IMR-90 (cell line): ENCODE results near the gene FOXC2. TPM values are rescaled to one million over a fixed set of nuclear protein-coding genes. Genes with fewer than 3 reads are reported as not detected.

ENCODE experiments used
- ATAC-seq: fragments of 200-7000 bp; cut with Tn5 transposase; 2 replicates; pipeline ENCODE4 v1.9.1; 2020; ENCODE audit warnings: low read depth, mild to moderate bottlenecking, moderate library complexity
- BruUV-seq: library from RNA; stranded (reverse); fragments of 400-500 nt; replicated peaks from 2 replicates; lab custom pipeline; 2021; lab: Mats Ljungman, UMichigan
- CTCF ChIA-PET: fragments of 300-600 bp; formaldehyde crosslinking; extraction: SDS; loops from one replicate; lab custom pipeline; 2021; ENCODE audit warnings: antibody characterized with exemption; lab: Yijun Ruan, JAX
- POLR2A ChIA-PET: fragments of 300-600 bp; sonication (Branson Sonifier 250); formaldehyde crosslinking; loops from one replicate; lab custom pipeline; 2022; ENCODE audit warnings: antibody characterized with exemption; ENCODE audit not compliant: unreplicated experiment; lab: Charles Lee
- DNase-seq: peaks from one replicate; pipeline ENCODE4 v3.0.0; 2013
- H2AFZ ChIP-seq: replicated peaks from 2 replicates; pipeline ENCODE3; 2013; ENCODE audit warnings: low read length, mild to moderate bottlenecking; ENCODE audit not compliant: poor library complexity
- H2AK5ac ChIP-seq: 2 replicates; pipeline ENCODE4 v1.6.1; 2013; ENCODE audit warnings: low read depth, low read length, inconsistent platforms
- H2AK9ac ChIP-seq: replicated peaks from 2 replicates; pipeline ENCODE3; 2013; ENCODE audit warnings: mild to moderate bottlenecking, low read depth, low read length, moderate library complexity; ENCODE audit not compliant: poor library complexity
- H2BK120ac ChIP-seq: 2 replicates; pipeline ENCODE4 v1.6.1; 2013; ENCODE audit warnings: low read depth, low read length, inconsistent platforms
- H2BK15ac ChIP-seq: 3 replicates; pipeline ENCODE4 v1.6.1; 2013; ENCODE audit warnings: low read depth, low read length, inconsistent platforms
- H2BK20ac ChIP-seq: 2 replicates; pipeline ENCODE4 v1.6.1; 2013; ENCODE audit warnings: low read depth, mild to moderate bottlenecking, inconsistent platforms, low read length, moderate library complexity
- H2BK5ac ChIP-seq: 2 replicates; pipeline ENCODE4 v1.6.1; 2013; ENCODE audit warnings: mild to moderate bottlenecking, low read depth, low read length, inconsistent platforms; ENCODE audit not compliant: poor library complexity, severe bottlenecking
- H3K14ac ChIP-seq: replicated peaks from 2 replicates; pipeline ENCODE4 v1.6.1; 2013; ENCODE audit warnings: low read depth, low read length, inconsistent platforms
- H3K18ac ChIP-seq: 2 replicates; pipeline ENCODE4 v1.6.1; 2013; ENCODE audit warnings: low read depth, low read length, control low read depth
- H3K23ac ChIP-seq: 2 replicates; pipeline ENCODE4 v1.6.1; 2013; ENCODE audit warnings: low read depth, low read length, inconsistent platforms
- H3K27ac ChIP-seq: 2 replicates; pipeline ENCODE4 v1.5.1; 2013; ENCODE audit warnings: mild to moderate bottlenecking, control low read depth, low read length; ENCODE audit not compliant: insufficient read depth
- H3K27me3 ChIP-seq: 2 replicates; pipeline ENCODE4 v1.6.1; 2013; ENCODE audit warnings: low read length; ENCODE audit not compliant: control insufficient read depth, insufficient read depth
- H3K36me3 ChIP-seq: 2 replicates; pipeline ENCODE4 v1.6.1; 2013; ENCODE audit warnings: low read length, mixed read lengths; ENCODE audit not compliant: control insufficient read depth, insufficient read depth
- H3K4ac ChIP-seq: 2 replicates; pipeline ENCODE4 v1.6.1; 2013; ENCODE audit warnings: low read depth, low read length, inconsistent platforms
- H3K4me1 ChIP-seq: 2 replicates; pipeline ENCODE4 v1.6.1; 2013; ENCODE audit warnings: low read length, mixed read lengths; ENCODE audit not compliant: control insufficient read depth, insufficient read depth
- H3K4me2 ChIP-seq: 2 replicates; pipeline ENCODE4 v1.6.1; 2013; ENCODE audit warnings: low read depth, mild to moderate bottlenecking, control low read depth, low read length, moderate library complexity
- H3K4me3 ChIP-seq: 2 replicates; pipeline ENCODE4 v1.5.1; 2013; ENCODE audit warnings: low read depth, mild to moderate bottlenecking, control low read depth, low read length, moderate library complexity; ENCODE audit not compliant: insufficient read depth
- H3K56ac ChIP-seq: 2 replicates; pipeline ENCODE4 v1.6.1; 2013; ENCODE audit warnings: low read length, inconsistent platforms; ENCODE audit not compliant: insufficient read depth; ENCODE audit errors: extremely low read depth
- H3K79me1 ChIP-seq, 2 experiments: 2 replicates each; pipeline ENCODE4 v1.6.1; 2013; ENCODE audit warnings: low read length in 2 of 2, inconsistent platforms in 1 of 2, low read depth in 1 of 2
- H3K9ac ChIP-seq: 2 replicates; pipeline ENCODE4 v1.6.1; 2013; ENCODE audit warnings: low read depth, low read length, control low read depth
- H3K9me1 ChIP-seq: 2 replicates; pipeline ENCODE4 v1.6.1; 2013; ENCODE audit warnings: low read length, inconsistent platforms; ENCODE audit not compliant: insufficient read depth
- H3K9me3 ChIP-seq: 2 replicates; pipeline ENCODE4 v1.6.1; 2013; ENCODE audit warnings: low read length; ENCODE audit not compliant: control insufficient read depth, insufficient read depth
- H4K20me1 ChIP-seq: 2 replicates; pipeline ENCODE4 v1.6.1; 2013; ENCODE audit warnings: low read length, inconsistent platforms; ENCODE audit not compliant: insufficient read depth
- H4K5ac ChIP-seq: 2 replicates; pipeline ENCODE4 v1.6.1; 2013; ENCODE audit warnings: mild to moderate bottlenecking, low read depth, low read length, control low read depth
- H4K8ac ChIP-seq, 2 experiments: 2 replicates each; pipeline ENCODE4 v1.6.1; 2013; ENCODE audit warnings: low read depth in 2 of 2, low read length in 2 of 2, control low read depth in 1 of 2, inconsistent platforms in 1 of 2
- H4K91ac ChIP-seq: 2 replicates; pipeline ENCODE4 v1.6.1; 2013; ENCODE audit warnings: low read depth, low read length, inconsistent platforms; ENCODE audit not compliant: insufficient read depth
- CEBPB ChIP-seq: IDR thresholded peaks from 2 replicates; pipeline ENCODE4 v1.6.1; 2012; ENCODE audit warnings: low read depth, low read length, improper control_type of control experiment
- ELK1 ChIP-seq: fragments of 150-350 bp; IDR thresholded peaks from 2 replicates; pipeline ENCODE4 v1.6.1; 2016; ENCODE audit warnings: low read depth, mild to moderate bottlenecking, low read length, moderate library complexity, borderline replicate concordance
- FOS ChIP-seq: fragments of 150-350 bp; IDR thresholded peaks from 2 replicates; pipeline ENCODE4 v1.6.1; 2016; ENCODE audit warnings: low read depth, low read length
- MAZ ChIP-seq: IDR thresholded peaks from 2 replicates; pipeline ENCODE4 v1.6.1; 2012; ENCODE audit warnings: low read depth, mild to moderate bottlenecking, low read length, improper control_type of control experiment, moderate library complexity, borderline replicate concordance
- MXI1 ChIP-seq: IDR thresholded peaks from 2 replicates; pipeline ENCODE4 v1.6.1; 2012; ENCODE audit warnings: low read depth, mild to moderate bottlenecking, low read length, moderate library complexity, borderline replicate concordance
- RAD21 ChIP-seq: IDR thresholded peaks from 2 replicates; pipeline ENCODE4 v1.6.1; 2012; ENCODE audit warnings: low read length, improper control_type of control experiment
- RCOR1 ChIP-seq: IDR thresholded peaks from 2 replicates; pipeline ENCODE4 v1.6.1; 2012; ENCODE audit warnings: mild to moderate bottlenecking, low read length, improper control_type of control experiment; ENCODE audit not compliant: insufficient replicate concordance
- SMC3 ChIP-seq: fragments of 150-350 bp; IDR thresholded peaks from 2 replicates; pipeline ENCODE4 v1.6.1; 2016; ENCODE audit warnings: low read depth, mild to moderate bottlenecking, antibody characterized with exemption, low read length, moderate library complexity
- WGBS, 2 experiments: methylation state at CpG; one replicate each; pipeline versions ENCODE4 v1.1.5 to v1.1.7; 2013; ENCODE audit warnings: missing lambda C conversion rate in 2 of 2; ENCODE audit not compliant: insufficient read length in 1 of 2; ENCODE audit errors: extremely low coverage in 2 of 2; 5-methylcytosine and 5-hydroxymethylcytosine counted together
- dilution Hi-C: fragments of 300-500 bp; cut with HindIII; formaldehyde crosslinking; loops from one replicate; pipeline ENCODE4 v1.14.3; 2018; ENCODE audit warnings: low sequenced_read_pairs; ENCODE audit not compliant: unreplicated experiment
- in situ Hi-C: fragments of 300-500 bp; cut with MboI; formaldehyde crosslinking; loops from 3 replicates; pipeline ENCODE4 v1.14.3; 2019; ENCODE audit warnings: low sequenced_read_pairs, inconsistent platforms, mixed read lengths
- intact Hi-C: fragments of 100-400 bp; cut with micrococcal nuclease; formaldehyde crosslinking; loops from 2 replicates; pipeline ENCODE4 v1.10.0; 2022
- polyA plus RNA-seq, 3 experiments: library from polyadenylated mRNA; depleted of rRNA; stranded (reverse); fragments of >200 nt; gene quantifications; 2 replicates each; pipeline ENCODE4 v1.2.3, GENCODE V29; 2012; ENCODE audit warnings: low replicate concordance in 1 of 3
- total RNA-seq: library from RNA; depleted of rRNA; stranded (reverse); fragments of >200 nt; gene quantifications from 2 replicates; pipeline ENCODE4 v1.2.3, GENCODE V29; 2012
- TF ChIP-seq, protein P1 (sequence below): fragments of 150-350 bp; IDR thresholded peaks from 2 replicates; pipeline ENCODE4 v1.6.1; 2017; ENCODE audit warnings: mild to moderate bottlenecking, antibody characterized with exemption, low read length, low read depth

FOXC2 gene
- total and polyA plus RNA-seq, 2 of the 4 experiments (the other 2 are of a cell fraction): 0.90 to 6.4 TPM

GRCh38 chr16:86584726-86585721 lies 18.4 kb downstream of the FOXC2 start:
- Histone ChIP-seq H3K23ac (peak overlapping the region; percentile 96), H3K4me2 (peak overlapping the region; percentile 66; the same call in 1 of the 2 replicates), H2BK120ac (peak overlapping the region; percentile 96), H4K91ac (peak overlapping the region; percentile 89), H2BK15ac (peak overlapping the region; percentile 51; the same call in 2 of the 3 replicates), H4K20me1 (peaks cover 3% of the 10 kb centered on the region; the same call in 1 of the 2 replicates), H4K8ac (peak overlapping the region; percentile 12 to 91; a peak in 3 of 4 replicates), H3K4me3 (no peak overlapping the region), H2AFZ (no peak overlapping the region), H3K56ac (peak overlapping the region; percentile 80; the same call in 1 of the 2 replicates), H2BK20ac (peak overlapping the region; percentile 94), H2BK5ac (peak overlapping the region; percentile 96), H3K9me1 (peaks cover 43% of the 10 kb centered on the region), H3K27ac (peak overlapping the region; percentile 1; the same call in 1 of the 2 replicates), H3K9ac (peak overlapping the region; percentile 17; the same call in 1 of the 2 replicates), H3K79me1 (peaks cover 31 to 62% of the 10 kb centered on the region in 2 experiments), H3K27me3 (no peaks in the 10 kb centered on the region), H2AK5ac (peak overlapping the region; percentile 85), H4K5ac (peak overlapping the region; percentile 71; the same call in 1 of the 2 replicates), H3K4ac (peak overlapping the region; percentile 94), H3K18ac (peak overlapping the region; percentile 89; the same call in 1 of the 2 replicates), H3K14ac (peak overlapping the region; percentile 85), H3K36me3 (peaks cover 3% of the 10 kb centered on the region; the same call in 1 of the 2 replicates), H3K9me3 (no peaks in the 10 kb centered on the region), H2AK9ac (peak overlapping the region; percentile 12), H3K4me1 (peaks cover 40% of the 10 kb centered on the region)
- DNase-seq (no peak), ATAC-seq (no peak)
- intact Hi-C loops: no loop called here
- POLR2A ChIA-PET: interaction anchor here (0.6 kb wide), 1 partner anchor 391 kb away, joined by 5 read pairs; no protein-coding TSS in a partner anchor
- dilution Hi-C loops: no loop called here
- no TSS peak for BruUV-seq
- in situ Hi-C loops: loop anchor here (10.0 kb wide), 1 partner anchor 170 kb away; no protein-coding TSS in a partner anchor
- 84% methylated on average over 7 of the region's 12 CpGs; no CpG with 5 or more reads in 1 of the 2 experiments for WGBS, 2 experiments
- TF ChIP-seq CEBPB (no peak), FOS (no peak), RAD21 (no peak), RCOR1 (no peak), SMC3 (no peak), MXI1 (no peak), ELK1 (no peak), MAZ (no peak)
- TF ChIP-seq, protein P1, sequence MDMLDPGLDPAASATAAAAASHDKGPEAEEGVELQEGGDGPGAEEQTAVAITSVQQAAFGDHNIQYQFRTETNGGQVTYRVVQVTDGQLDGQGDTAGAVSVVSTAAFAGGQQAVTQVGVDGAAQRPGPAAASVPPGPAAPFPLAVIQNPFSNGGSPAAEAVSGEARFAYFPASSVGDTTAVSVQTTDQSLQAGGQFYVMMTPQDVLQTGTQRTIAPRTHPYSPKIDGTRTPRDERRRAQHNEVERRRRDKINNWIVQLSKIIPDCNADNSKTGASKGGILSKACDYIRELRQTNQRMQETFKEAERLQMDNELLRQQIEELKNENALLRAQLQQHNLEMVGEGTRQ: no peak
- CTCF ChIA-PET: no interaction called here
